Measurements from ENCODE around the gene TPRG1L.

TPRG1L gene

DNA sequence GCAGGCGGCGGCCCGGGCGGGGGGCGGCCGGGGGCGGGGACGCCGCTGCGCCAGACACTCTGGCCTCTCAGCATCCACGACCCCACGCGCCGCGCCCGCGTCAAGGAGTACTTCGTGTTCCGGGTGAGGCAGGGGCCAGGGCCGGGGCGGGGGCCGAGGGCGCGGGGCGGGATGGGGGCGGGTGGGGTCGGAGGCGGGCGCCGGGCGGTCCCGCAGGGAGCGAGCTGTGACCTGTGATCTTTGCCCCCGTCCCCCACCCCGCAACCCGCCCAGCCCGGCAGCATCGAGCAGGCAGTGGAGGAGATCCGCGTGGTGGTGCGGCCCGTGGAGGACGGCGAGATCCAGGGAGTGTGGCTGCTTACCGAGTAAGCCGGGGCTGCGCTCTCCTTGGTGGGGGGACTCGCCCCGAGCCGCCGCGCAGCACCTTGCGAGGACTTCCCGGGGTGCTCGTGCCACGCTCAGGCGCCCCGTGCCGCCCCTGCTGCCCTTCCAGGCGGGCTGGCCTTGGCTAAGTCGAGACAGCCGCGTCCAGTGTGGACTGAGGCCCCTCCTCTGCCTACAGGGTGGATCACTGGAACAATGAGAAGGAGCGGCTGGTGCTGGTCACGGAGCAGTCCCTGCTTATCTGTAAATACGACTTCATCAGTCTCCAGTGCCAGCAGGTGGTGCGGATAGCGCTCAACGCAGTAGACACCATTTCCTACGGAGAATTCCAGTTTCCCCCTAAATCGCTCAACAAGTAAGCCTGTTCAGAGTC lies 514 bp downstream of the TPRG1L start:
- Mint-ChIP-seq H3K27ac (no peak overlapping the region), H3K9me3 (no peaks in the 10 kb centered on the region), H3K4me1 (ENCODE audit: low read depth) (peaks cover 34% of the 10 kb centered on the region)

GRCh38 chr1:3626025-3626424 lies 1.2 kb downstream of the TPRG1L start:
- Mint-ChIP-seq H3K4me1 (ENCODE audit: low read depth) (peaks cover 29% of the 10 kb centered on the region), H3K27ac (no peak overlapping the region), H3K27me3 (no peaks in the 10 kb centered on the region), H3K9me3 (no peaks in the 10 kb centered on the region), H3K36me3 (ENCODE audit: low read depth) (peaks cover 4% of the 10 kb centered on the region), H3K4me3 (peak overlapping the region; percentile 77)

More for the DNA sequence above, 514 bp downstream of the TPRG1L start:
- no peaks in the 10 kb centered on the region for H3K27me3 Mint-ChIP-seq
- peak overlapping the region; percentile 88 for H3K4me3 Mint-ChIP-seq
- peaks cover 4% of the 10 kb centered on the region for H3K36me3 Mint-ChIP-seq (ENCODE audit: low read depth)

DNA sequence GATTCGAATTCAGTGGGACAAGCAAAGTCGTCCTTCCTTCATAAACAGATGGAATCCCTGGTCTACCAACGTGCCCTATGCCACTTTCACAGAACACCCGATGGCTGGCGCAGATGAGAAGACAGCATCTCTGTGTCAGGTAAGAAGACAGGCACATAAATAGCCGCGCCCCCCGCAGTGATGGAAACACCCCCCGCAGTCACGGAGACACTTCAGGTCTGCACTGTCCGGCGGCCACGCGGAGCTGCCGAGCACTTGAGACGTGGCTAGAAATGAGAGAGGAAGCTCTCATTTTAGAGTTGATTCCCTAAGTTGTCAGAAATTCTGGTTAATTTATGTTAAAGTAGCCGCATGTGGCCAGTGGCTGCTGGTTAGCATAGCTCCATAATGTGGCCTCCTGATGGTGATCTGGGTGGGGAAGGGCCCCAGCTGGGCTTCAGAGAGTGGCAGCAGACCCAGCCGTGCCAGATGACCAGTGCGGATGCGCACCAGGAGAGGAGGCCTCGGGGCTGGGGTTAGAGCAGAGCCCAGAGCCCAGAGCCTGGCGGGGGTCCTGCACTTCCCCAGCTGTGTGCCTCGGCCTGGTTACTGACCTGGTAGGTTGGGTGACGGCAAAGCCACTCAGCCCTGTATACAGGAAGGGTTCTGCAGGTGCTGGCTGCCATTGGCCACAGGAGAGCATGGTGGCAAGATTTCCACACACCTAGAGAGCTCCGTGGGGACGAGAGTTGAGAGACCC lies 2.9 kb downstream of the TPRG1L start:
- H3K36me3 Mint-ChIP-seq (ENCODE audit: low read depth) = peaks cover 6% of the 10 kb centered on the region
- peaks cover 29% of the 10 kb centered on the region for H3K4me1 Mint-ChIP-seq (ENCODE audit: low read depth)
- no peaks in the 10 kb centered on the region for H3K9me3 Mint-ChIP-seq
- no peaks in the 10 kb centered on the region for H3K27me3 Mint-ChIP-seq
- H3K4me3 Mint-ChIP-seq = no peak overlapping the region
- no peak overlapping the region for H3K27ac Mint-ChIP-seq

- Mint-ChIP-seq H3K9me3 (no peaks in the 10 kb centered on the region), H3K27me3 (no peaks in the 10 kb centered on the region), H3K36me3 (ENCODE audit: low read depth) (peaks cover 10% of the 10 kb centered on the region), H3K27ac (no peak overlapping the region), H3K4me3 (no peak overlapping the region), H3K4me1 (ENCODE audit: low read depth) (peaks cover 22% of the 10 kb centered on the region)
Observed at GRCh38 chr1:3628445-3628844, 3.6 kb downstream of the TPRG1L start.

DNA sequence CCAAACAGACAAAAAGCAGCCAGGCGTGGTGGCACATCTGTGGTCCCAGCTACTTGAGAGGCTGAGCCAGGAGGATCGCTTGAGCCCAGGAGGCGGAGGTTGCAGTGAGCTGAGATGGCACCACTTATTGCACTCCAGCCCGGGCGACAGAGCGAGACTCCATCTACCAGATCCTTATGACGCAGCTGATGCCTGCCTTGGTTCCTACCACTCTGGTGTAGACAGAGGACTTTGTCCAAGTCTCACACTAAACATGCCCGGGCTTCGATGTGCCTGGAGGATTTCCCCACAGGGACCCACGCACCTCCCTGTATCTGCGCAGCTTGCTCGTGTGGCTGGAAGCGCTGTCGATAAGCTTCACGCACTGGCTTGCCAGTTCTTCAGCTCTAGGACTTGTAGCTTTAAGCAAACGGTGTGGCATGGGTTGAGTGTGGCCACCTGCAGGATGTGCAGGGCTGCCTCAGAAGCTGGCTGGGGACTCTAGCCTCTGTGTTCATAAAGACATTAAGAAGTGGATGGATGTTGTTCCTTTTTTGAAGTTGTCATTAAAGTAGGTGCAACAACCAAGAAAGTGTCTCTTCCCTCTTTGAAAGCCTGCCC lies 4.8 kb downstream of the TPRG1L start:
- no peak overlapping the region for H3K27ac Mint-ChIP-seq
- peaks cover 9% of the 10 kb centered on the region for H3K4me1 Mint-ChIP-seq (ENCODE audit: low read depth)
- no peaks in the 10 kb centered on the region for H3K27me3 Mint-ChIP-seq
- no peaks in the 10 kb centered on the region for H3K9me3 Mint-ChIP-seq
- H3K4me3 Mint-ChIP-seq = no peak overlapping the region
- peaks cover 16% of the 10 kb centered on the region for H3K36me3 Mint-ChIP-seq (ENCODE audit: low read depth)

DNA sequence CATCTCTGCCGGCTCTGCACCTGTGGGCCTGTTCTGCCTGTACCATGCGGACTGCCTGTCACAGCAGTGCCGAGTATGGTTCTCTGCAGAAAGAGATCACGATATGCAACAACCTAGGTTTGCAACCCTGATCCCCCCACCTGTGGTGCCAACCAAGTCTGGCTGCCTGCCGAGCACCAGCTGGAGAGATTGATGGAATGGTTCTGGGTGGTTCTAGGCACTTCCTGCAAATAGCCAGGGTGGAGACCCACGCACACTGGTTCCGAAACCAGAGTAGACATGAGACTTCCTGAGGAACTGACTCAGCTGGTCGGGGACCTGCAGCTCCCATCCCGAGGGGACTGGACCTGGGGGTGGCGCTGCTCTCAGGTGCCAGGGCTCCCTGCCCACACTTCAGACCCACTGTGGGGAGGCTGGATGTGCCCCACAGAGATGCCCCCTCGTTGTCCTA lies 5.4 kb downstream of the TPRG1L start:
- H3K9me3 Mint-ChIP-seq = no peaks in the 10 kb centered on the region
- H3K27ac Mint-ChIP-seq = no peak overlapping the region
- H3K4me3 Mint-ChIP-seq = no peak overlapping the region
- peaks cover 8% of the 10 kb centered on the region for H3K4me1 Mint-ChIP-seq (ENCODE audit: low read depth)
- H3K36me3 Mint-ChIP-seq (ENCODE audit: low read depth) = peaks cover 21% of the 10 kb centered on the region
- no peaks in the 10 kb centered on the region for H3K27me3 Mint-ChIP-seq

GRCh38 chr1:3630914-3631313 lies 6.1 kb downstream of the TPRG1L start:
- Mint-ChIP-seq H3K4me1 (ENCODE audit: low read depth) (peaks cover 4% of the 10 kb centered on the region), H3K36me3 (ENCODE audit: low read depth) (peaks cover 26% of the 10 kb centered on the region), H3K27ac (no peak overlapping the region), H3K27me3 (no peaks in the 10 kb centered on the region), H3K9me3 (no peaks in the 10 kb centered on the region), H3K4me3 (no peak overlapping the region)

GRCh38 chr1:3631320-3632260 lies 6.8 kb downstream of the TPRG1L start:
- Mint-ChIP-seq H3K9me3 (no peaks in the 10 kb centered on the region), H3K4me3 (no peak overlapping the region), H3K27ac (no peak overlapping the region), H3K27me3 (no peaks in the 10 kb centered on the region), H3K4me1 (ENCODE audit: low read depth) (no peaks in the 10 kb centered on the region), H3K36me3 (ENCODE audit: low read depth) (peaks cover 29% of the 10 kb centered on the region)

DNA sequence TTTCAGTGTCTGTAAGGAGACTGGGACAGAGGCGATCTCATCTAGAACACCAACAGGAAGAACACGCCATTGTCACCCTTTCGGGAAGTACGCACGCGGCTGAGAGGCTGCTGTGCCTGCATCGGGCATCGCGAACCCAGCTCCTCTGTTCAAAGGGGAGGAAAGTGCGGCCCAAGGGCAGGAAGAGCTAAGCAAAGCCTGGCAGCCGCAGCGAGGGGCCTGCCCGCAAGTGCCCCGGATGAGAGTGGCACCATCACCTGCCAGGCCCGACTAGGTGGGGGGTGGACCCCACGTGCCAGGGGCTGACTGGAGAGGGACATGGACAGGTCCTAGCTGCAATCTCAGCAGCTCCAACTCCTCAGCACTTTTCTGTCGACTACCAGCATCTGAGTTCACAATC lies 7.5 kb downstream of the TPRG1L start:
- no peak overlapping the region for H3K27ac Mint-ChIP-seq
- no peak overlapping the region for H3K4me3 Mint-ChIP-seq
- H3K27me3 Mint-ChIP-seq = no peaks in the 10 kb centered on the region
- H3K36me3 Mint-ChIP-seq (ENCODE audit: low read depth) = peaks cover 35% of the 10 kb centered on the region
- no peaks in the 10 kb centered on the region for H3K4me1 Mint-ChIP-seq (ENCODE audit: low read depth)
- no peaks in the 10 kb centered on the region for H3K9me3 Mint-ChIP-seq

DNA sequence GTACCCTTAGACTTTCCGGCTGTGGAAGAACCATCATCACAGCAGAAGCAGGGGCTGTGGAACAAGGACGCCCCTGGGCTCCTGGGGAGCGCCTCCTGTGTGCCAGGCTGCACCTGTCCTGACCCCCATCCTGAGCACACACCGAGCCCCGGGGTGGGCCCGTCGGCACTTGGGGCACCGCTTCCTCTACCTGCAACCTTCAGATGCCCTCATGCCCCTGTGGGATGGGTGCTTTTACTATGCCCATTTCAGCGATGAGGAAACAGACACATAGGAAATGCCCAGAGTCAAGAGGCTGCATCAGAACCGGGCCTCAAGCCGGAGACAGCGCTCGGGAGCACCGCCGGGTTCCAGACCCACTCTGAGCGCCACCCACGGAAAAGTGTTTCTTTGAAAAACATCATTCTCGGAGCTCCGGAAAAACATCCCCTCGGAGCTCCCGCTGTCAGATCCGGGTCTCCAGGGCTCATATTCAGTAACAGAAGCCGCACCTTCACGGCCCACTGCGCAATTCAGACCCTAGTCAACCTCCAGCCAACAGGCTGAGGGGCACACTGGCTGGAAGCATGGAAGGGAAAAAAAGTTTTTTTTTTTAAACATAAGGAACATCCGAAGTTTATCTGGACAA lies 8.0 kb downstream of the TPRG1L start:
- H3K36me3 Mint-ChIP-seq (ENCODE audit: low read depth) = peaks cover 38% of the 10 kb centered on the region
- H3K27ac Mint-ChIP-seq = no peak overlapping the region
- no peaks in the 10 kb centered on the region for H3K4me1 Mint-ChIP-seq (ENCODE audit: low read depth)
- H3K27me3 Mint-ChIP-seq = no peaks in the 10 kb centered on the region
- H3K9me3 Mint-ChIP-seq = no peaks in the 10 kb centered on the region
- no peak overlapping the region for H3K4me3 Mint-ChIP-seq

DNA sequence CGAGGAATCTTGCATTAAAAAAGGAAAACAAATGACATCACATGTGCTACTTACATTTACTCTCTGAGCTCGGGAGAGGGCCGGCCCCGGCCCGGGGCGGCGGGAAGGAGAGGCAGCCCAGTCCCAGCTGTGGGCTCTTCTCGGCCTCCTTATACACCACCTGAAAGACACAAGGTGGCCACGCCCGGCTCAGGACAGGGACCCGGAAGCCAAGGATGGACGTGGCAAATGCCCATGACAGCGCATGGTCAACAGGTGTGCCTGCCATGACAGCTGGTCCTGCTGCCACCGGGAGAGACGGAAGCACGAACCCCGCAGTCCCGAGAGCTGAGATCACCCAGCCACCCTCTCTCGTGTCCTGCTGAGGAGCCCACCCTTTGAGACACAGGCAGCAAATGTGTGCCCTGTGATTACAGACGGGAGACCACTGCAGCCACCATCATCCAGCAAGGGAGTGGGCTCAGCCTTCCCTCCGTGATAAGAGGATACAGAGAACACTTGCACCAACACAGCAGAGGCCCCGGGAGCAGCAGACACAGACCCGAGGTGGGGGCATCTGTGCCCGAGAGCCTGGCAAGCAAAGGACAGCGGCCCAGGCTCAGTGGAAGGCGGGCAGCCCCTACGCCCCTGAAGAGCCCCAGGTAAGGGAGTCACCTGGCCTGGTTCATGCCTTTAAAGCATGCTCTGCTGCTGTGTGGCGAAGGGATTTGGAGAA lies 8.7 kb downstream of the TPRG1L start:
- peaks cover 45% of the 10 kb centered on the region for H3K36me3 Mint-ChIP-seq (ENCODE audit: low read depth)
- H3K4me1 Mint-ChIP-seq (ENCODE audit: low read depth) = no peaks in the 10 kb centered on the region
- no peak overlapping the region for H3K4me3 Mint-ChIP-seq
- H3K9me3 Mint-ChIP-seq = no peaks in the 10 kb centered on the region
- no peaks in the 10 kb centered on the region for H3K27me3 Mint-ChIP-seq
- no peak overlapping the region for H3K27ac Mint-ChIP-seq

- Mint-ChIP-seq H3K27ac (no peak overlapping the region), H3K4me3 (no peak overlapping the region), H3K36me3 (ENCODE audit: low read depth) (peaks cover 43% of the 10 kb centered on the region), H3K4me1 (ENCODE audit: low read depth) (no peaks in the 10 kb centered on the region), H3K9me3 (no peaks in the 10 kb centered on the region), H3K27me3 (no peaks in the 10 kb centered on the region)
Observed at GRCh38 chr1:3634059-3634800, 9.4 kb downstream of the TPRG1L start.

GRCh38 chr1:3636080-3636479 lies 11.3 kb downstream of the TPRG1L start:
- H3K27me3 Mint-ChIP-seq = no peaks in the 10 kb centered on the region
- H3K36me3 Mint-ChIP-seq (ENCODE audit: low read depth) = peaks cover 41% of the 10 kb centered on the region
- H3K27ac Mint-ChIP-seq = no peak overlapping the region
- H3K4me1 Mint-ChIP-seq (ENCODE audit: low read depth) = no peaks in the 10 kb centered on the region
- H3K4me3 Mint-ChIP-seq = no peak overlapping the region
- no peaks in the 10 kb centered on the region for H3K9me3 Mint-ChIP-seq

Measured in stimulated activated naive CD8-positive, alpha-beta T cell treated with anti-CD3 and anti-CD28 coated beads, Interleukin-15, Interleukin-2, amounts not matched to agents 100 ng/mL and 50 ng/mL, for 24 hours (primary cell).